GM19397 (cell line): ENCODE measurements around the gene RBM34.

Experiments
- ATAC-seq: cut with Tn5 transposase; IDR thresholded peaks from one replicate; pipeline ENCODE4 v1.9.1; 2021; ENCODE audit warnings: mild to moderate bottlenecking, moderate library complexity; ENCODE audit not compliant: unreplicated experiment

Gene RBM34

DNA sequence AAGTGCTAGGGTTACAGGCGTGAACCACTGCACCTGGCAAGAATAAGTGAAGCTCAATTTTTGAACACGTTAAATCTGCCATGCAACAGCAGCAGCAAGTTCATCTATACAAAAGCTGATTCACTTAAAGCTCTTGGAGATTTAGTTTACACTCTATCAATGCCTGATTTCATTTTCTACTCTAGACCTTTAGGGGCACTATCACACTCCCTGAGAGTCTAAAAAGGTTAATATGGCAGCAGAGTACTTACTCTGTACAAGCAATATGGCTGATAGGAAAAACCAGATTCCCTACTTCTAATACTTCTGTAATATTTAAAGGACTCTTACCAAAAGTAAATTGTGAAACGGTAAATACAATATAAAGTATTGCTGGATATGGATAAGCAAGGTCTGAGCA, 4.8 kb downstream of the RBM34 start:
- no peak for ATAC-seq

DNA sequence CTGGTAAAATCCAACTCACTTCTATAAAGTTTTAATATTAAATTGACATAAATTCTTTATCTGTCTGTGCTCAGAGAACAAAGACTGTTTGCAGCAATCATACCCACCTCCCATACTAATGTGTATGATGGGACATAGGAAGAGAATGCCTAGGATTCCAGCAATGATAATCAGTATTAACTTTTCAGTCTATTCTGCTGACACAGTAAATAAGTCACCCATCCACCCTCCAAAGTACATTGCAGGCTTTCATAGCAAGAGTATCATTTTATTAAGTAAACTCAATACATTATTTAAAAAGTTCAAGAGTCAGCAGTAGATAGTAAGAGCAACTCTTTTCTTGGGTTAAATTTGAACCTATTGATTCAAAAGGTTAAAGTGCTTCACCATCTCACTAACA, 8.8 kb downstream of the RBM34 start:
- ATAC-seq, result no peak

DNA sequence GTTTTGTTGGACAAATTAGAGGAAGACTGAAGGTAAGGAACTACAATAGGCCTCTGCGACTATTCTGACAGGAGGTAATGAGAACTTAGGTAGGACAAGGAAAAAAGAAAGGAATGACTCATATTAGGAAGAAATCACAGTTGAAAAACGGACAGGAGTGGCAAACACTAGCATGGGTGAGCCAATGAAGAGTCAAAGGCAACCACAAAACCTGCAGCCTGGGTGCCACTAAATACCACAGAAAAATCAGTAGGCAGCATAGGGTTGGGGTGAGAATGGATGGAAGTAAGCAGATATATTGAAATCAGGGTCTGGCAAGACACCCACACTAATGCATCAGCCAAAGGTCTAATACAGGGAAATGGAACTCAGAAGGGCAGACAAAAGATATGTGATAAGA, 10.0 kb downstream of the RBM34 start:
- ATAC-seq, result no peak

DNA sequence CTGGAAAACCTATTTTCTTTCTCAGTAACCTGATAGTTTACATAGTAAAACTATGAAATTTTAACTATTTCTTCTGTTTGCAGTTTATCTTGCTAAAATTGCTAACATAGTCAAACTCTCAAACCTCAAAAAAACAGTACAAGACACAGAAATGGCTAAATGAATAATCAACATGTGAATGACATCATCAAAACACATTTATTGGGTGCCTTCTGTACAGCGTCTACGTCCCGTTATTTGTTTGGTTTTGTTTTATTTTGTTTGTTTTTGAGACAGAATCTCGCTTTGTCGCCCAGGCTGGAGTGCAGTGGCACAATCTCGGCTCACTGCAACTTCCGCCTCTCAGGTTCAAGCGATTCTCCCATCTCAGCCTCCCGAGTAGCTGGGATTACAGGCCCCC, 11.2 kb downstream of the RBM34 start:
- ATAC-seq, result no peak

DNA sequence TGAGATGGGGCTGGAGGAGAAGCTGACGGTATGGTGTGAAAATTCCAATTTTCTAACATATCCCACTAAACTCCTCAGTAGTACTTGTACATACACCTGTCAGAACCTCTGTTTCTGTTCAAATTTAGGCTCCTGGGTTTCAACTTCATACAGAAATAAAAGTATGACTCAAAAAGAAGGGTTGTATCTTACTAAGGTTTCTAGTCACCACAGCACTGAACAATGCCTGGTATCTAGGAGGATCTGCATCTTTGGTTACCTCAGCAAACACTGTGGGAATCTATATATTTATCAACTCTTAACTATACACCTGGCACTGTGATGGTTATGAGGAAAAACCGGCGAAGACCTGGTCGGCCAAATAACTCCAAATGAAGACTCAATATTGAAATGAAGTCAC, 13.8 kb downstream of the RBM34 start:
- ATAC-seq, result no peak

DNA sequence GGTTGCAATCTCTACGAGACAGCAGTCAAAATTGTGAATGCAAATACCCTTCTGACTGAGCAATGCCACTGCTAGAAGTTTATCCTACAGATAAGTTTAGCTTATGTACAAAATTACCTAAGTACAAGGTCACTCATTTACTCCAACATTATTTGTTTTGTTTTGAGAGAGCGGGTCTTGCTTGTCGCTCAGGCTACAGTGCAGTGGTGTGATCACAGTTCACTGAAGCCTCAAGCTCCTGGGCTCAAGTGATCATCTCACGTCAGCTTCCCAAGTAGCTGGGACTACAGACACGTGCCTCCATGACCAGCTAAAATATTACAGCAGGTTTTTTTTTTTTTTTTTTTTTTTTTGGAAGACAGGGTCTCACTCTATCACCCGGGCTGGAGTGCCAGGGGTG, 15.4 kb downstream of the RBM34 start:
- ATAC-seq, result no peak

DNA sequence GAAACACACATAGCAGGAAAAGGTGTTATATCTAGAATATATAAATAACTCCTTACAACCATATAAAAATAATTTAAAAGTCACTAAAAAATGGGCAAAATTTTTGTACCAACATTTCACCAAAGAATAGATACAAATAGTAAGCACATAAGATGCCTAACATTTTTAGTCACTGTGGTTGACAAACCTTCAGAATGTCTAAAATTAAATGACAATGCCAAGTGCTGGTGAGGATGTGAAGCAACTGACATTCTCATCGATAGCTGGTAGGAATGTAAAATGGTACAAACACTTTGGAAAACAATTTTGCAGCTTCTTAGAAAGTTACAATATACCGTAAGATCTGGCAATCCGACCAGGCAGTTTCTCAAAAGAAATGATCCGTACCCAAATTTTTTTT, 18.1 kb downstream of the RBM34 start:
- ATAC-seq, result no peak

DNA sequence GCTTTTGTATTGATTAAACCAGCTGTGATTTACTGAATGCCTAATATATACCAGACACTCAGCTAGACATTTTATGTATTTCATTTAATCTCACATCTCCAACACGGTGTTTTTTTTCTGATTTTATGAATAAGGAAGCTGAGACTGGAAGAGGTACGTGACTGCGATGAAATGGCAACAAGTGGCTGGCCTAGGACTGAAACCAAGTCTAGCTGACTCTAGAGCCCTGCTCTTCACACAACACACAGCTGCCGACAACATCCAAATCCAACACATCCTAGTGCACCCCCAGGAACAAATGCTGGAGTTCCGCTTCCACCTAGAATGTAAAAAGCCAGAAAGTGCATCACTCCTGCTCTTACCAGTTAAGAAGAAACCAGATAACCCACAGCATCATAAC, 21.7 kb downstream of the RBM34 start:
- no peak for ATAC-seq

DNA sequence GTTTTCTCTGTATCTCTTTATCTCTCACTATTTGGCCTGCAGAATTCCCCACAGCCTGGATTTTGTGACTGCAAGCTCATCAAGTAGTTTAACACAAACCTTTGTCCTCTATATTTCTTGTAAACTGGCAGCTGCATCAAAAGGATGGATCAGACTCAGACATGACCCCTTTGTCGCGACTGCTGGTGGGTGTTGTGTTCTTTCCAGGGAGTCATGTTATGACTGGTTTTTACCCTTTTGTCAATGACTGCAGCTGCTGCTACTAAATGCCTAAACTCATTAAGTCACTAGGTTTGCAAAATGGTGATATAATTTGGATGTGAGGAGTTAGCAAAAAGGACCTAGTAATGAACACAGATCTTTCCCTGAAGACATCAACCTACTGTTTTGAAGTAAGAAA, 22.2 kb downstream of the RBM34 start:
- ATAC-seq, result no peak

DNA sequence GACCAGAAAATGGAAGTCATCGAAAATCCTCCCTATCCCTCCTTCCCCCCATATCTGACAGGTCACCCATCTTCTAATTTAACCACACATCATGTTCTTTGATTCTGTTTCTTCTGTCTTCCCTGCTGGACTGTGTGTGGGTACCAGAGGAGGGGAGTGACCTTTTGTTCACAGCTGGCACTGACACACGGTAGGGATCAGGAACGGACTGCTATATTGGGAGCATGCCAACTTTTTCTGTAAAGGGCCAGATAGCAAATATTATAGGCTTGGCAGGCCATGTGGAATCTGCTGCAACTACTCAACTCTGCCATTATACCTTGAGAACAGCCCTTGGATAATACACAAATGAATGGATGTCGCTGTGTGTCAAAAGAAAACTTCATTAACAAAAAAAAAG, 24.9 kb downstream of the RBM34 start:
- ATAC-seq, result no peak

DNA sequence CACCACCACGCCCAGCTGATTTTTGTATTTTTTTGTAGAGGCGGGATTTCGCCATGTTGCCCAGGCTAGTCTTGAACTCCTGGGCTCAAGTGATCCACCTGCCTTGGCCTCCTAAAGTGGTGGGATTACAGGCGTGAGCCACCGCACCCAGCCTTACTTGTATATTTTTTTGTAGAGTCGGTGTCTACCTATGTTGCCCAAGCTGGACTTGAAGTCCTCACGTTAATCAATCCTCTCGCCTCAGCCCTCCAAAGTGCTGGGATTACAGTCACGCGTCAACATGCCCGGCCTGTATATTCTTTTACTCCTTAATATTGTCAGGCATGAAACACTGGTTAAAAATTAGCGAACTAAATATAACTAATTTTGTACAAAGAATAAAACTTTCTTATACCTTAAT, 26.9 kb downstream of the RBM34 start:
- ATAC-seq, result no peak

DNA sequence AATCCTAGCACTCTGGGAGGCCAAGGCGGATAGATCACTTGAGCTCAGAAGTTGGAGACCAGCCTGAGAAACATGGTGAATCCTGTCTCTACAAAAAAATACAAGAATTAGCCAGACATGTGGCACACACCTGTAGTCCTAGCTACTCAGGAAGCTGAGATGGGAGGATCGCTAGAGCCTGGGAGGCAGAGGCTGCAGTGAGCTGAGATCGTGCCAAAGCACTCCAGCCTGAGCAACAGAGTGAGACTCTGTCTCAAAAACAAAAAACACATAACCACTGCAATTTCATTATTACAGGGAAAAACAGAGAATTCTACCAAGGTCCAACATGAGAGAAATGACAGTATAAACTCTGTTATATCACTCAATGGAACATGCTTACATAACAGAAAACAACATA, 28.0 kb downstream of the RBM34 start:
- ATAC-seq, result no peak

DNA sequence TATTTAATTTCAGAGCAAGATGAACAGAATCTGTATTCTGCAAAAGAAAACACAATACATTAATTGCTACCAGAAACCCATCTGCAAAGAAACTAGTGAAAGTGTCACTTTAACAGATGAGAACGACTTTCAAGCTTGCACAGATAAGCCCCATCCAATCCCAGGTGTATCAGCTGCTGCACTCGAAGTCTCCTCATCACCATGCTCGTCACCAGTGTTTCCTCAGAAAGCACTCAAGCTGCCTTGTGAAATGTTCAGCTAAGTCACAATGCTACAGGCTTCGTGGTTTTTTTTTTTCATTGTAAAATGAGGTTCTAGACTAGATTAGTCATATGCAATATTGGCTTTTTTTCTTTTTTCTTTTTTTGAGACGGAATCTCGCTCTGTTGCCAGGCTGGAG, 29.1 kb downstream of the RBM34 start:
- no peak for ATAC-seq

DNA sequence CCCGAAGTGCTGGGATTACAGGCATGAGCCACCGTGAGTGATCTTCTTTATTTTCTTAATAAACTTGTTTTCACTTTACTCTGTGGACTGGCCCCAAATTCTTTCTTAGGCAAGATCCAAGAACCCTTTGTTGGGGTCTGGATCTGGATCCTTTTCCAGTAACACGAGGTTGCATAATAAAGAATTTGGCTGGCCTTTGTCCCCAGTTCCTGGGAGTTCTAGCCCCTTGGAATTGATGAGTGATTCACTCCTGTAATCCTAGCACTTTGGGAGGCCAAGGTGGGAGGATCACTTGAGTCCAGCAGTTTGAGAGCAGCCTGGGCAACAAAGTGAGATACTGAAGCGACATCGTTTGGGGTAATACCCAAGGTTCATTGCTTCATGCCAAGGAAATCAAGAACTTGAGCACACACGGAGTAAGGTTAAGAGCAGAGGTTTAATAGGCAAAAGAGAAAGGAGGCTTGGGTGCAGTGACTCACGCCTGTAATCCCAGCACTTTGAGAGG, 30.2 kb downstream of the RBM34 start:
- no peak for ATAC-seq

DNA sequence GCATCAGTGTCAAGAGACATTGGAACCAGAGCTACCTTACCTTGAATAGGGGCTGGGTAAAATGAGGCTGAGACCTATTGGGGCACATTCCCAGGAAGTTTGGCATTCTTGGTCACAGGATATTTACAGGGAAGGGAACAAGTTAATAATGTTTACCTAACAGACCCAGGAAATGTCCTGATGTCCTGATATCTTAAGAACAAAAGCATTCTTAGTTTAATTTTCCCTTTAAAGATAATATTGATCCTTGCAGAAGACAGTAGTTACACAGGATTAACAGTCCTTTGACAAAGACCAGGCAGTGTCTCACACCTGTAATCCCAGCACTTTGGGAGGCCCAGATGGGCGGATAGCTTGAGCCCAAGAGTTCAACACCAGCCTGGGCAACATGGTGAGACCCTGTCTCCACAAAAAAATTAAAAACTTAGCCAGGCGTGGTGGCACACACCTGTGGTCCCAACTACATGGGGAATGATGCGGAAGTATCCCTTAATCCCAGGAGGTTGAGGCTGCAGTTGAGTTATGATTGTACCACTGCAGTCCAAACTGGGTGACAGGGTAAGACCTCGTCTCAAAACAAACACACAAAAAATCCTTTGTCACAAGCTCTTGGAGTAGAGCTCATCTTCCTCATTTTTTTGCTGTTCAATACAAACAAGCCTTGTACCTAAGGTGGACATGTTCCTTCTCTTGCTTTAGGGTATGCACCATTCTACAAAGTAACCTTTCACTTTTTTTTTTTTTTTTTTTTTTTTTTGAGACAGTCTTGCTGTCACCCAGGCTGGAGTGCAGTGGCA, 31.1 kb downstream of the RBM34 start:
- no peak for ATAC-seq

DNA sequence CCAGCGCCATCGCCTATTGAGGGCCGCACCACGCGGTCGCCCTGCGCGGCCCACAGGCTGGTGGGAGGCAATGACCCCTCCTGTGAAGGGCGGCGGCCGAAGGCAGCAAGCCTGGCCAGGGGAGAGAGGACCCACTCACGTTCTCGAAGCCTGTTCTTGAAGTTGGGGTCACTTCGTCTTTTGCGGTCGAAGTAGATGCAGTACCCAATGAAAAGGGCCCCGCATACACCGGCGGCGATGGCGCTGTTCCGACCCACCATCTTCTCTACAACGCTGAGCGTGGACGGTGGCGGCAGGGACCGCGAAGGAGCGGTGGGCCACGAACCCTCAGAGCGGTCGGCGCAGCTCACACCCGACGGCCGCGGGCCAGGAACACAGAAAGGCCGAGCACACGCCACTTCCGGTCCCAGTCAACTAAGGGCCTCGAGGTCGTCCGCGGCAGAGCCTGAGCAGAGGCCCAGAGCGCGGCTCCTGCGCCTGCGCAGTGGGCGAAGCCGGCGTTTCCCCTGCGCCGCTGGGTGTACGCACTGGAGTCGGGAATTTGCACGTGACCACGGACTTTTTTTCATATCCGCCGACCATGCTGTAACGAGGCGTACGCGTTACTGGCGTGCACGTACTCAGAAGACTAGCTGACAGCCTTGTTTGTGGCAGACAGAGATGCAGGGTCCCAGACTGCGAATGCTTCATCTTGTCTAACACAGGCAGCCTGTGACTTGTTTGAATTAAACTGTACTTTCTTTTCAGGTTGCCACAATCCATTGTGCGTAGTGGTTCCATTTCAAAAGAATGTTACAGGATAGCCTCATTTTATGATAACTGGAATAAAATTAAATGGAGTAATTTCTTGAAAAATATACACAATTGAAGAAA, 32.4 kb downstream of the RBM34 start, which contains the start of gene TOMM20:
Gene TOMM20, minus strand, starts transcription at position 382 of the 873 bp plus-strand sequence. Its CDS starts 122 bp downstream, at position 260.
- peak; percentile 96 for ATAC-seq

DNA sequence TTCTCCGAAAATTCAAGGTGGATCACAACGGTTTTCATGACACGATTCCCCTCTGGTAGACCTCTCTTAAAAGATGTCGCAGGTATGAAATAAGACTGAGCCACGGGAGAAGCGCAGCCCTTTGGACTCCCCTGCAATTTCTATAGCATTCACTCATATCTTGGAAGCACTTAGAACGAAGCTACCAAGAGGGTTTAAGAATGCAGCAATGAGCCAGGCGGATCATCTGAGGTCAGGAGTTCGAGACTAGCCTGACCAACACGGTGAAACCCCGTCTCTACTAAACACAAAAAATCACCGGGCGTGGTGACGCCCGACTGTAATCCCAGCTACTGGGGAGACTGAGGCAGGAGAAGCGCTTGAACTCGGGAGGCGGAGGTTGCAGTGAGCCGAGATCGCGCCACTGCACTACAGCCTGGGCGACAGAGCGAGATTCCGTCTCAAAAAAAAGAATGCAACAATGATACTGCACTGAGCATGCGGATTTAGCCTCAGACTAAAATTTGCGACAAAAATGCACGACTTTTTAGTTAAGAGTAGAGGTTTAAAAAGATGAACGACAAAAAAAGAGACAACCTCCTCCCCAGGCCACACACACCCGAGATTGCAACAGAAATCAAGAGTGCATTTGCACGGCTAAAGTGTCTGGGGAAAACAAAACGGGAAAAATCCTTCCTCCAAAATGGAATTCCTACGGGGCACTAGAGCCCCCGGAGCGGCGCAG, 33.2 kb downstream of the RBM34 start:
- no peak for ATAC-seq

DNA sequence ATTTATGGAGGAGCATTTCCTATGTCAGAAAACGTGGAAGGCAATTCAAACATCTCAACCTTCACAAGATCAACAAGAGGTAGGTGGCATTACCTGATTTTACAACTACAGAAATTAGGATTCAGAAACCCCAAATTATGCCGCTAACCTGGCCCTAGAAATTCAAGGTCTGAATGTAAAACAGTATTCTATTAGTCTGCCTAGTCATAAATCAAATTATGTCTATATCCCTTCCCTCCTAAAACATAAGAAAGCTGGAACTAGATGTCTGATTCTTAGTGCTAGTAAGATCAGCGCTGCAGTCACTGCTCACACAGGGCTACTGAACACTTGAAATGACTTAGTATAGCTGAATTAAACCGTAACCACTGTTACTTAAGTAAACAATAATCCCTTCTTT, 33.8 kb downstream of the RBM34 start:
- ATAC-seq, result no peak

DNA sequence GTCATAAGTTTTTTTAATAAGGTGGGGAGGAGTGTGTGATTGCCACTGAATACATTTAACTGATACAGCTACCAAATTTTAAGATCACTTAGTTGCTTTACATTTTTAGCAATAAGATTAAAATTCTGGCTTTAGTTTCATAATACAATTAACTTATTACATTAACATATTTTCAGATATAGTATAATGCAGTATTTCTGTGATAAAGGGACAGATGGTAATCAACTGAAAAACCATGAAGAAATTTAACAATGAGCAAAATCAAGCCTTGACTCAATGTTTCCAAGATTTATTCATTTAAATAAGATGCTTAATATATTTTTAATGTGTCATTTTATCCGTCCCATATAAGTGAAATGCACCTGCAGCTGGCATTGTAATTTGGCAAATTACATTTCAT, 36.4 kb downstream of the RBM34 start:
- ATAC-seq, result no peak

DNA sequence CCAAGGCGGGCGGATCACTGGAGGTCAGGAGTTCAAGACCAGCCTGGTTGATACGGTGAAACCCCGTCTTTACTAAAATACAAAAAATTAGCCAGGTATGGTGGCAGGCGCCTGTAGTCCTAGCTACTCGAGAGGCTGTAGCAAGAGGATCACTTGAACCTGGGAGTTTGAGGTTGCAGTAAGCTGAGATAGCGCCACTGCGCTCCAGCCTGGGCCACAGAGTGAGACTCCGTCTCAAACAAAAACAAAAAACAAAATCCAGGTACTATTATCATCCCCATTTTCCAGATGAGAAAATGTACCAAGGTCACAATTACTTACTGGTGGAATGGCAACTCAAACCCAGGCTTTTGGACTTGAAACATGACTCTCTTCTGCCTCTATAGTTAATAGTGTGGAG, 36.9 kb downstream of the RBM34 start:
- ATAC-seq, result no peak

DNA sequence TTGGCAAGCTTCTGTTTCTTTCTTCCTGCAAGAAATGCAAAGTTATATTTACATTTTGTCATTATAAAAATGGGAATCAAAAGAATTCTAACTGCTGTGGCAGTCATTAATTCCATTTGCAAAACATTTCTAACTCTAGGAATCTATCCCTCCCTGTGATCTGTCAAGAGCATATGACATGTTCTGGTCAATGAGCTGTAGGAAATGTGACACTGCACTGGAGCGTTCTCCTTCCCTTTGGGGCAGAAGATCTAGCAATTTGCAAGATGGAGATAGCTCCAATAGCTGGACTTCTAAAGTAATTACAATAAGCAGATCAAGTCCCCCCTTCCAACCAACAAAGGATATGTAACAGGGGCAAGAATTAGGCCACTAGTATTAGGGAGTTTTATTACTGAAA, 38.7 kb downstream of the RBM34 start:
- ATAC-seq, result no peak
